ENCODE data around the gene TNFSF8.

Gene TNFSF8

DNA sequence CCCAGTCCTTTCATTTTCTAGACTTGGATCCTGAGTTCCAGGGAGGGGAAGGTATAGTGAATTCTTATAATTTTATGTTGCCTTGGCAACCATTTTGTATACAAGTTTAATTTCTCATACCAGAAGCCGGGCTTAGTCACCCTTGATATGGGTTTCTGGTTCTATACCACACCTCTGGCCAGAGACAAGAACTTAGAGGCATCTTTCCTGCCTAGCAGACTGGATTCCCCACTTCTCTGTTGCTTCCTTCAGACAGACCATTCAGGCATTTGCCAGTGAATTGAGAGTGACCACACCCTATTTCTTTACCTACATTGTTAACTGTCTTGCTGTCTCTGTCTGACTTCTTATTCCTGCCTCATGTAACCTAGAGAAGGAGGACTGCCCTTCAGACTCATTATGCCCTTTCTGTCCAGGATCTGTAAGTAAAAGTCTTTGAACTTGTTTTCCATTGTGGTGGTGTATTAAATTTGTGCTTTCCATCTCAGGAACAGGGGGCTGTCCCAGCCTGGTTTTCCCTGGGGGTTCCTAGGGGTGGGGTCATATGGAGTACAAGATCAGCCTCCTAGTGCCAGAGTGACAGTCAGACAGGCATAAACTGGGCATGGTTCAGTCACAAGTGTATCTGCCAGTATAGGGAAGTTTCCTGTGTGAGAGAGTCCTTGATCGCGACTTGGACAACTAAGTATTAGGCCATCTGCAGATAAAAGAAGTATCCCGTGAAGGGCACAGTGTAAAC lies 27.4 kb downstream of the TNFSF8 start:
- no peak for DNase-seq

DNA sequence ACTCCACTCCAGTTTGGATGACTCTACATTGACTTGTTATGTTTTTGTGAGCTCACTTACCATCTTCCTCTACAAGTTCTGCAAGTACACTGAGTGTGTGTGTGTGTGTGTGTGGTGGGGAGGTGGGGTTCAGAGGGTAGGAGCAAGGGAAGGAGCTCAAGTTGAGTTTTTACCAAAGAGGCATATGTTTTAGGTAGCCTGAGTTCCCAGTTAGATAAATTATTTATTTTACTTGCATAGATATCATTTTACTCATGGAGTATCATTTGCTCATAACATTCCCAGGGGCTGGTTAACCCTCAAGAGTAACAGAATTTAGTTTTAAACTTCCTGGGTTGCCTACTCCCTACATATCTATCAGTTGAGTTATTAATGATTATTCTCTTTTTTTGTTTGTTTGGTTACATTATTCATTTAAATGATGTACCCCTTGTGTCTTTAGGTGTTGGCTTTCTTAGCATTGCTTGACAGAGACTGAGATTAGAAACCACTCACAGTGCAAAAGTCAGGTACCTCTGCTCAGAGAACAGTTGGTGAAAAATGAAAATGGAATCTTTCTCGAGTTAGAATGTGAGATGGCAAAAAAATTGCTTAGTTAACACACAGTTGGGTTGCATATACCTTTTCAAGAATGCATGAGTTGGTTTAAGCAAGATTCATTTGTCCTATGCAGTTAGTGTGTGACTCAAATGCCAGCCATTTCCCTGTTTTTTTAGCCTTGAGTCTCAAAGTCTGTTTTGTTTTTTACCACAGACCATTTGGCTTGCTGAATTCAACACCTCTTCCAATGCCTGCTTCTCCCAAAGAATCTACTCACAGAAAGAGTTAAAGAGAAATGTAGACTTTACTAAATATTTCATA lies 29.2 kb downstream of the TNFSF8 start:
- no peak for DNase-seq

DNA sequence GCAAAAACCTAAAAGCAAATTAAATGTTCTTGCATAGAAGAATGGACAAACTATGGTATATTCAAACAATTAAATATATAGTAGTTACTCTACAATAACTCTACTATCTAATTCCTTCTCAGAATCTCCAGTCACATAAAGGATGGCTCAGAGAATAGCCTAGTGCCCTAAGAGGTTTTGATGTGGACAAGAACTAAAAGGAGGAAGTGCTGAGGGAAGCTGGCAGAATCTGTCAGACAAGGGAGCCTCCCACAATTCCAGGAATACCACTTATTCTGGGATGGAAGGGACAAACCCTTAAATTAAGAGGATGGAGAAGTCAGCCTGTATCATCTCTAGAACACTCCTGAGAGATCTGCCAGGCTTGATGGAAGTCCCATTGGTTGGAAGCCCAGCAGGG lies 30.4 kb downstream of the TNFSF8 start:
- no peak for DNase-seq

DNA sequence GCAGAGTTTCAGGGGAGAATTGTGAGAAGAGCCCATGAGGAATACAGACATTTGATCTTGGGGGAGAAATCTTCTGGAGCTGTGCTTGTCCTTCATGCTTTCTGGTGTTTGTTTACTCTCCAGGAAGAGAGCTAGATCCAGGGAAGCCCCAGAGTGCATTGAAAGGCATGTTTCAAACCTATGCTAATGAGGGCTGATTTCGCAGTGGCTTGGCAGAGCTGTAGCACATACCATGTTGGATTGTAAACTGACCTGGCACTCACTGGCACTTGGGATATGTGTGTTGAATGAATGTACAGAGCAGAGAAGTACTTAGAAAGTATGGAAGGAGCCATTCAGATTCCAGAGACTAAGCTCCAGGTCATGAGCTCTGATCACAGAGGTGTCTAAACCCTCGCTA lies 30.9 kb downstream of the TNFSF8 start:
- no peak for DNase-seq

DNA sequence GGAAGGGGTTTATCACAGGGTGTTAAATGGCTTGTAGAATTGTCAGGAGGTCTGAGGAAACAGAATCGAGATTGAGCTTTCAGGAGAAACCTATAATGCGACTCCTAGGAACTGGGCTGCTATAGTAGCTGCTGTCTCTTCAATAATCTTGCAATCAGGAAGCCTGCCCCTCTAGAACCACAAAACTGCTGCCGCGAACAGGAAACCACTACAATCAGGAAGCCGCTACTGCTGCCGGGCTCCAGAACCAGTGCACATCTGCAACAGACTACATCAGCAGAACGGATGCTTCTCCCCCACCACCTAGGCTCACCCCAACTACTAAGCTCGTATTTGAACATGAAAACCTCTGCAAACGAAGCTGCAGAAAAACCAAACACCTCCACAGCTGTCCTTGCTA lies 31.6 kb downstream of the TNFSF8 start:
- no peak for DNase-seq

DNA sequence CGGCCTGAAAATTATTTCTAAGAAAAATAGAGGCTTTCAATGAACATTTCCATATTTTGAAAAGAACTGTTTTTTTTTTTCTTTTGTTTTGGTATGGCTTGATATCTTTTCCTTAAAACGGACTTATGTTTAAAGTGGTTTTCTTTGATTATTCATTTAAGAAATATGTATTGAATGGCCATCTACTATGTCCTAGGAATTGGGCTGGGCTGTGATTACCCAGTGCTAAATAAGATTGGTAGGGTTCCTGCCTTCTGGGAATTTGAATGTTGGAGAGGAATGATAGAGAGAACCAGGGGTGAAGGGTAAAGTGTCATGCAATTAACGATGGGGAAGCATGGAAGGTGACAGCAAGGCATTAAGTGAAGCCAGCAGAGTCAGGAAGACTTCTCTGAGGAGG lies 33.2 kb downstream of the TNFSF8 start:
- no peak for DNase-seq

DNA sequence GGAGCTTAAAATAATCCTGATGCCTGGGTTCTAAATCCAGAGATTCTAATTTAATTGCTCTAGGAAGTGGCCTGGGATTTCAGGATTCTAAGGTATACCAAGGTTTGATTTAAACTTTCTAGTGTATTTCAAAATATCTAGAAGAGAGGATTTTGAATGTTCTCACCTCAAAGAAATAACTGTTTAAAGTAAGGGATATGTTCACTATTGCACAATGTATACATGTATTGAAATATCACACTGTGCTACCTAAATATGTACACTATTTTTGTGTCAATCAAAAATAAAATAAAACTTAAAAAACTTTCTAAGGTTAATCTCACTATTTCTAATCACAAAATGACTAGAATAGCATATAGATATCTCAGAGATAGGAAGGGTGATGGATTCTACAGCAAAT lies 34.0 kb downstream of the TNFSF8 start:
- DNase-seq = no peak

DNA sequence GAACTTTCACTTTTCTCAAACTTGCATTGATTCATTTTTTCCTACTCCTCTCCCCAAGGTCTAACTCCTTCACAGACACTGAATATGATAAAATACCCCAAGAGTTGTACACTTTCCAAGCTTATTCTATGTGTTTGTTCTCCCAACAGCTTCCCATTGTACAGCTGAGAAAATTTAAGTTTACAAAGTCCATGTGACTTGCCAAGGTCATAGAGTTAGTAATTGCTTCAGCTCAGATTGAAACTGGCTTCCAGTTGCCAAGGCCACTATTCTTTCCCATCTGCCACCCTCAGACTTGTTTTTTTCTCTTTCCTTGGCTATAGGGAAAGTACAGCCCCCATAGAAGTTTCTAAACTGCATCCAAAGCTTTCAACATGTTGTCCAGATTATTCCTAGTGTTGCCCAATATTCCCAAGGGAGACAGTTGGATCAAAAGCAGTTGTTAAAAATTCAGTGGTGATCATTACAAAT lies 34.8 kb downstream of the TNFSF8 start:
- no peak for DNase-seq

DNA sequence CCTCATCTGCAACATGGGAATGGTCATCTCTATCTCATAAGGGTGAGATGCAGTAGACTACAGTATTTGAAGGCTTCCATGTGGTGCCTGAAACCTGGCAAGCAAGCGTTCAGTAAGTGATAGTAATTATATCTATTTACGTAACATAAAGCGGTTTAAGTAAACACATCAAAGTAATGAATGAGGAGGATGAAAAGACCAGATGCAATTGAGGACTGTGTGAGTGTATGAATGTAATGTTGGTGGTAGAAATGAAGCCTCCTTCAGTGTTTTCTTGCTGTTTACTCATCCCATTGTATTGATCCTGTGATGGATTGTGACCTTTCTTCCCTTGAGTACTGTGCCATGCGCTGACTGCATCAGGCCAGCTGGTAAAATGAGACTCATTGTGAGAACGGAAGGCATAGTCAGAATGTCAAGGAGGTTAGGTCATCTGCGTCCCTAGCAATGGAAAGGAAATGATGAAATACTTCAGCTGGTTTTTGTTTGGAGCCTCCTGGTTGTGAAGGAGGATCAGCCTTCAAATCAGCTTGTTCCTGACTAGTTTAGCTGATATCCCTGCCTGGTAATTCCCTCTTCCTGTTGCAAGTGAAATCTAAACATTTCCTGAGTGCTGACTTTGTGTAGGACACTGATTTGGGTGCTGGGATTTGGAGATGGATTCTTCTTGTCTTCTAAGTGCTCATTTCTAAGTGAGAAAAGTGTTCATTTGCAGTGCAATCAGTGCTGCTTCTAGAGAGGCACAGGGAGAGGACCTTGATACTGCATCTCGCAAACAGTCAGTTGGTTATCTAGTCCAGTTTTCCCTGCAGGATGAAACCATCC lies 35.6 kb downstream of the TNFSF8 start:
- no peak for DNase-seq

DNA sequence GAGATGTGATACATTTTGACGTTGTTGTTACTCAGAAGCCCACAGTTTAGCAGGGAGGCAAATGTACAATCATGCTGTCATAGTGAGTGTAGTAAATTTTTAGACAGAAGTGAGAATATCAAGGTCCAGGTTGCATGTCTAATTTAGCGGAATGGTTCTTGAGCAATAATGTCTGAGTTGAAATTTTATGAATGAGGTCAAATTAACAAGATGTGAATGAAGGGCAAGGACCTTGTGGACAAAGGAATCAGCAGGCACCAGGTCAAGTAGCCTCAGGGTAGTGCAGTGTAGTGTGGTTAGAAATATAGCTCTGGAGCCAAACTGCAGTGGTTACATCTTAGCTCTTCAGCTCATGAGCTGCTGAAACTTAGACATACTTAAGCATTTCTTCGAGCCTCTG lies 36.2 kb downstream of the TNFSF8 start:
- no peak for DNase-seq

DNA sequence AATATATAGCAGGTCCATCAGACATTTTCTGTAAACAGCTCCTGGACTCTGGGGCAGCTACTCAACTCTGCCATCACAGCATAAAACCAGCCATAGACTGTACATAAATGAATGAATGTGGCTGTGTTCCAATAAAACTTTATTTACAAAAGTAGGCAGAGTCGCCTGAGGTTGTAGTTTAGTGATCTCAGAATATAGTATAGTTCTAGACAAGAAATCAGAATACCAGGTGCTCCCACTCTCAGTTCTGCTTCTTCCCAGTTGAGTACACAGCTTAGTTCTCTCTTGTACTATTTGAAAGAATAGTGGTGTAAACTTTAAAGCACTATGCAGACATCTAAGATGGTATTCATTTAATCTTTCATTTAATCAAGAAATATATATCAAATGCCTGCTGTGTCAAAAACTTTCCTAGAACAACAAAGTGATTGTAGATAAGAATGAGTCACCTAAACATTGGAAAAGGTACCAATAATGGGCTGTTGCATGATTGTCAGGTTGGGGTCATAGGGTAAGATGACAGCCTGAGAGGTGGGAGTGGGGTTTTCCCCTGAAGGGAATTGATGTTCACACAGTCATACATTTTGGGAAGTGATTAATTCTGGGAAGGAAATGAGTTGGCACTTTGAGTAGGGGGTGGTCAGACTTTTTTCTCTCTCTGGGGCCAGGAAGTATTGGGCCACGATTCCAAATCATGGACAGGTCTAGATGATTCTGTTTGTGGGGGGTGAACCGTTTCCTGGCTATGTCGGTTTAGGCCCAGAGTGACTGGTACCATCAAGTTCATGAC lies 37.0 kb downstream of the TNFSF8 start:
- no peak for DNase-seq

DNA sequence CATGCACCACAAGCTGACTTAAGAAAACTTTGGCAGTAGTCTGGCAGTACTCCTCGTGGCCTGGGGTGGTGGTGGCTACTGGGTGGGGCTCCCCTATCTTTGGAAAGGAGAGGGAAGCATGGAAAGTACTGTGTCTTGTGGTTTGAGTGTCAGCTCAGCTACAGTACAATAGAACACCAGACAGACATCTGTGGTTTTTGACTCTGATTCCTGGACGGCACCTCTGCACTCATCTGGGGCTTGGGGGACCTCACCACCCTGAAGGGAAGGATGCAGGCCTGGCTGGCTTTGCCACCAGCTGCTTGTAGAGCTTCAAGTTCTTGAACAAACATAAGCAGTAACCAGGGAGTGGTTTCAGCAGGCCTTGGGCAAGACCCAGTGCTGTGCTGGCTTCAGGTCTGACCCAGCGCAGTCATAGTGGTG lies 40.6 kb downstream of the TNFSF8 start:
- DNase-seq = no peak

DNA sequence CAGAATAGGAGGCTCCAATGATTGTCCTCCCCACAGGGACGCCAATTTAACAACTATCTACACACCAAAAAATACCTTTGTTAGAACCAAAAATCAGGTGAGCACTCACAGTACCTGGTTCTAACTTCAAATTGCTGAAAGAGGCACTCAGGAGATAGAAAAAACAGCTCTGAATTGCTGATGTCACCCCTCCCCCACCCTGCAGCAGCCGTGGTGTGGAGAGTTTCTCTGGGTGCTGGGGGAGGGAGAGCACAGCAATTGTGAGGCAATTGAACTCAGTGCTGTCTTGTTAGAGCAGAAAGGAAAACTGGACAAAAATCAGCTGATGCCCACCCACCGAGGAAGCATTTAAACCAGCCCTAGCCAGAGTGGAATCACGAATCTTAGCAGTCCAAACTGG lies 41.8 kb downstream of the TNFSF8 start:
- no peak for DNase-seq

DNA sequence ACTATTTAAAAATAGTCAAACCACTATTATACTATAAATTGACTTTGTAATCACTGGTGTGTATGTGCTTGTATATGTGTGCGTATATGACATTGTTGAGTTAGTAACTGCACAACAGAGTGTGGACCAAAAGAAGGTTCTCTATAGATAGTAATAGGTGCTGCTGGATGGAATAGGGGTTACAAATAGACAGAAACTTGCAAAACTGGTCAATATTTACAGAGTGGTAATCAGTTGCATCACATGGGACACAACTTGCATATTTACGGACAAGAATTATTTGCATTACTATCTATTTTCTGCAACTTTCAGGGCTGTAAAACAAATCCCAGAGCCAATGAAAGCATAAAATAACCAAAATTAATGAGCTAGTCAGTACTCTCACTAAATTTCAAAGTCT lies 42.4 kb downstream of the TNFSF8 start:
- DNase-seq = no peak

DNA sequence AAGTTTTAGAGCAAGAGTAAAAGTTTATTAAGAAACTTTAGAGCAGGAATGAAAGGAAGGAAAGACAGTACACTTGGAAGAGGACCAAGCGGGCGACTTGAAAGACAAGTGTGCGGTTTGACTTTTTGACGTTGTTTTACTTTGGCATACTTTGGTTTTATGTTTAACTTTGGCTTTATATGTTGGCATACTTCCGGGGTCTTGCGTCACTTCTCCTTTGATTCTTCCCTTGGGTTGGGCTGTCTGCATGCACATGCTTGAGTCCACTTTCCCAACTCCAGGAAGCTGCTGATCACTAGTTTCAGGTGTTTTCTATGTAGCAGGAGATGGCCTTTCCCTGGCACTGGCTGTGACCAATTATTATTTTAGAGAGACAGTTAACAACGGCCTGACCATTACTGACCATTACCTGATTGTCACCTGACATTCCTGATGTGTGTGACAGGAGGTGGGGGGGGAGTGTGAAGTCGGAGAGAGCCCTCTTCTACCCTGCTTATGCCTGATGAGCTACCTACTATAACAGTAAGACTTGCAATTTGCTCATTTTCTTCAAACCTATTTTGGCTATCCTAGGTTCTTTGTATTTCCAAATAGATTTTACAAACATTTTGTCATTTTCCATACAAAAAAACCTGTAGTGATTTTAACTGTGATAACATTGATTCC lies 45.5 kb downstream of the TNFSF8 start:
- no peak for DNase-seq

DNA sequence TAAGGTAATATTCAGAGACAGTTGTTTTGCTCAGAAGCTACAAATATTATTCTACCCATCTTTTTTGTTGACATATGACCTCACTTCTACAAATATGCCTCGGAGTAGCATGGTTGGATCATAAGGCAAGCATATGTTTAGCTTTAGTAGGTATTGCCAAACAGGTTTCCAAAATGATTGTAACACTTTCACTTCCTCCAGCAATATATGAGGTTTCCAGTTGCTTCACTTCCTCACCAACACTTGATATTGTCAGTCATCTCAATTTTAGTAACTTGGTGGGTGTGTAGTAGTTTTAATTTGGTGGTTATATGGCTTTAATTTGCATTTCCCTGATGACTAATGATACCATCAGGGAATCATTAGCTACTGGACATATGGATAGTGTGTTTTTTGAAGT lies 46.7 kb downstream of the TNFSF8 start:
- DNase-seq = no peak

DNA sequence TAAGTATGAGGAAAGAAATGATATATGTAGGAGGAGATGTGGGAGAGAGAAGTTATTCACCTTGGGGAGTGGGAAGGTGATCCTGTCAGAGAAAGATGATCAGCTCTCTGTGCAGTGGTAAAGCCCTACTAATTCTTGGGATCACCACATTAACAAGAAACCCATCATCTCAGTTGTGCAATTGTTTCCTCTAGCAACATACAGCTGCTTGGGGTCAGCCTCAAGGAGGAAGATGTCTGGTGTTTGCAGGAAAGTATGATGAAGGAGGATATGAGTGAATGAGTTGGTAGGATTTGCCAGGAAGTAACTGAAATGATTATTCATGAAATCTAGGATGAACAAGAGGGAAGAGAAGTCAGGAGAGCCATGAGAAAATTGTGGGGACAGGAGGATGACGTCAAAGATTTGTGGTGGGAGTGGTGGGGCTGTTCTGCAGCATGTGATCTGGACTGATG lies 50.1 kb downstream of the TNFSF8 start:
- DNase-seq = no peak

DNA sequence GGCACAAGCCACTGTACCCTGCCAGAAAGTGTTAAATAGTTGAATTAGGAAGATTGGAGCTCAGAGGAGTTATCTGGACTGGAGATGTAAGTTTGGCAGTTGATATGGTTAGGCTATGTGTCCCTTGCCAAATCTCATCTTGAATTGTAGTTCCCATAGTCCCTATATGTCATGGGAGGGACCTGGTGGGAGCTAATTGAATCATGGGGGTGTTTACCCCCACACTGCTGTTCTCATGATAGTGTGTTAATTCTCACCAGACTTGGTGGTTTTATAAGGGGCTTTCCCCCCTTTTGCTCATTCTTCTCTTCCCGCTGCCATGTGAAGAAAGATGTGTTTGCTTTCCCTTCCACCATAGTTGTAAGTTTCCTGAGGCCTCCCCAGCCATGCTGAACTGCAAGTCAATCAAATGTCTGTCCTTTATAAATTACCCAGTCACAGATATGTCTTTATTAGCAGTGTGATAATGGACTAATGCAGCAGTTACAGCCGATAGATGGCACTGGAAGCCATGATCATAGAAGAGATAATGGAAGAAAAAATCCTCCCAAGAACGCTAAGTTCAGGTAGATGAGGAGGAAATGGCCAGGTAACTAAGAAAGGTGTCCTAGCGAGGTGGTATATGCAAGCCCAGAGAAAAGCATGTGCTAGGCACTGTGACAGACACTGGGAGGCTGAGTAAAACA lies 51.4 kb downstream of the TNFSF8 start:
- no peak for DNase-seq

DNA sequence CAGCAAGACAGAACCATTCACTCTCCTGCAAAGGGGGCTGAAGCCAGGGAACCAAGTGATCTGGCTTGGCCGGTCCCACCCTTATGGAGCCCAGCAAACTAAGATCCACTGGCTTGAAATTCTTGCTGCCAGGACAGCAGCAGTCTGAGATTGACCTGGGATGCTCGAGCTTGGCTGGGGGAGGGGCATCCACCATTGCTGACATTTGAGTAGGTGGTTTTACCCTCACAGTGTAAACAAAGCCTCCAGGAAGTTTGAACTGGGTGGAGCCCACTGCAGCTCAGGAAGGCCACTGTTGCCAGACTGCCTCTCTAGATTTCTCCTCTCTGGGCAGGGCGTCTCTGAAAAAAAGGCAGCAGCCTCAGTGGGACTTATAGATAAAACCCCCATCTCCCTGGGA lies 60.5 kb downstream of the TNFSF8 start:
- no peak for DNase-seq

DNA sequence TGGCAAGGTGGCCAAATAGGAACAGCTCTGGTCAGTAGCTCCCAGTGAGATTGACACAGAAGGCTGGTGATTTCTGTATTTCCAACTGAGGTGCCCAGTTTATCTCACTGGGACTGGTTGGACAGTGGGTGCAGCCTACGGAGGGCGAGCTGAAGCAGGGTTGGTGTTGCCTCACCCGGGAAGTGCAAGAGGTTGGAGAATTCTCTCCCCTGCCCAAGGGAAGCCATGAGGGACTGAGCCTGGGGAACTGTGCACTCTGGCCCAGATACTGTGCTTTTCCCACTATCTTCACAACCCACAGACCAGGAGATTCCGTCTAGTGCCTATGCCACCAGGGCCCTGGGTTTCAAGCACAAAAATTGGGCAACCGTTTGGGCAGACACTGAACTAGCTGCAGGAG lies 61.0 kb downstream of the TNFSF8 start:
- no peak for DNase-seq

DNA sequence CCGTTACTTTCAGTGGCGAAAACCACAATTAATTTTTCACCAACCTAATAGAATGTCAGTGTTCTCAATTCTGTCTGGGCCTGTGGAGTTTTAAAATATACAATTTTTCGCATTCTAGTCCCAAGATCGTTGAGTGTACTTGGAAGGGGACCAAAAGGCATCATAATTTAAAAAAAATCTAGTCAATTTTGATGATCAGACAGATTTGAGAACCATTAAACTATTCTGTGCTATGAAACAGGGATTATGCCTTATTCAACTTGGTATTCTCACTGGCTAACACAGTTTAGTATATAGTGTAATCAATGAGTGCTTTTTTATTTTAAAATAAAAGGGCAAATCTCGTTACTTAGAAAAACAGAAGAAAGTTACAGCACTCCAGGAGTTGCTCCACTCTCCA lies 63.1 kb downstream of the TNFSF8 start:
- no peak for DNase-seq
